ENCODE results near the gene SUSD5. TPM values are rescaled to one million over a fixed set of nuclear protein-coding genes. Genes with fewer than 3 reads are reported as not detected.

The SUSD5 gene
- total and polyA plus RNA-seq, 2 of the 13 experiments (the other 11 are each of a cell fraction or from before 2014, with no cell fraction given): not detected

- TF ChIP-seq SKIL (CRISPR knock-in tag; IDR thresholded peaks at IDR 0.05; ENCODE audit: borderline replicate concordance) (no peak), ATF5 (CRISPR knock-in tag; IDR thresholded peaks at IDR 0.05; ENCODE audit: low read depth) (peak; percentile 75; the same call in 1 of the 2 replicates), SP4 (CRISPR knock-in tag; IDR thresholded peaks at IDR 0.05) (peak; percentile 81), ESRRA (CRISPR knock-in tag; IDR thresholded peaks at IDR 0.05; ENCODE audit: low read depth) (peak; percentile 67; the same call in 1 of the 2 replicates), GLI4 (CRISPR knock-in tag; IDR thresholded peaks at IDR 0.05; ENCODE audit: borderline replicate concordance) (peak; percentile 16; the same call in 1 of the 2 replicates), ZNF205 (CRISPR knock-in tag; IDR thresholded peaks at IDR 0.05) (peak; percentile 58; the same call in 1 of the 2 replicates), ZNF12 (CRISPR knock-in tag; IDR thresholded peaks at IDR 0.05) (no peak; the same call in 1 of the 2 replicates), ZNF329 (CRISPR knock-in tag; IDR thresholded peaks at IDR 0.05; ENCODE audit: low read depth) (no peak), SIN3A (IDR thresholded peaks at IDR 0.05; ENCODE audit: borderline replicate concordance, low read depth, low read length) (peak; percentile 53; the same call in 1 of the 2 replicates), ZNF678 (CRISPR knock-in tag; IDR thresholded peaks at IDR 0.05) (no peak), NR2F2 (IDR thresholded peaks at IDR 0.05; ENCODE audit: borderline replicate concordance, low read depth) (no peak), PRMT3 (CRISPR knock-in tag; IDR thresholded peaks at IDR 0.05; ENCODE audit: borderline replicate concordance, low read depth) (peak; percentile 77; the same call in 1 of the 2 replicates), KAT7 (CRISPR knock-in tag; IDR thresholded peaks at IDR 0.05; ENCODE audit: borderline replicate concordance) (peak; percentile 82; the same call in 1 of the 2 replicates), GTF3A (CRISPR knock-in tag; conservative IDR thresholded peaks at IDR 0.05) (no peak), ZNF614 (CRISPR knock-in tag; IDR thresholded peaks at IDR 0.05; ENCODE audit: borderline replicate concordance) (peak; percentile 37; the same call in 1 of the 2 replicates)
- TF ChIP-seq, protein P1, sequence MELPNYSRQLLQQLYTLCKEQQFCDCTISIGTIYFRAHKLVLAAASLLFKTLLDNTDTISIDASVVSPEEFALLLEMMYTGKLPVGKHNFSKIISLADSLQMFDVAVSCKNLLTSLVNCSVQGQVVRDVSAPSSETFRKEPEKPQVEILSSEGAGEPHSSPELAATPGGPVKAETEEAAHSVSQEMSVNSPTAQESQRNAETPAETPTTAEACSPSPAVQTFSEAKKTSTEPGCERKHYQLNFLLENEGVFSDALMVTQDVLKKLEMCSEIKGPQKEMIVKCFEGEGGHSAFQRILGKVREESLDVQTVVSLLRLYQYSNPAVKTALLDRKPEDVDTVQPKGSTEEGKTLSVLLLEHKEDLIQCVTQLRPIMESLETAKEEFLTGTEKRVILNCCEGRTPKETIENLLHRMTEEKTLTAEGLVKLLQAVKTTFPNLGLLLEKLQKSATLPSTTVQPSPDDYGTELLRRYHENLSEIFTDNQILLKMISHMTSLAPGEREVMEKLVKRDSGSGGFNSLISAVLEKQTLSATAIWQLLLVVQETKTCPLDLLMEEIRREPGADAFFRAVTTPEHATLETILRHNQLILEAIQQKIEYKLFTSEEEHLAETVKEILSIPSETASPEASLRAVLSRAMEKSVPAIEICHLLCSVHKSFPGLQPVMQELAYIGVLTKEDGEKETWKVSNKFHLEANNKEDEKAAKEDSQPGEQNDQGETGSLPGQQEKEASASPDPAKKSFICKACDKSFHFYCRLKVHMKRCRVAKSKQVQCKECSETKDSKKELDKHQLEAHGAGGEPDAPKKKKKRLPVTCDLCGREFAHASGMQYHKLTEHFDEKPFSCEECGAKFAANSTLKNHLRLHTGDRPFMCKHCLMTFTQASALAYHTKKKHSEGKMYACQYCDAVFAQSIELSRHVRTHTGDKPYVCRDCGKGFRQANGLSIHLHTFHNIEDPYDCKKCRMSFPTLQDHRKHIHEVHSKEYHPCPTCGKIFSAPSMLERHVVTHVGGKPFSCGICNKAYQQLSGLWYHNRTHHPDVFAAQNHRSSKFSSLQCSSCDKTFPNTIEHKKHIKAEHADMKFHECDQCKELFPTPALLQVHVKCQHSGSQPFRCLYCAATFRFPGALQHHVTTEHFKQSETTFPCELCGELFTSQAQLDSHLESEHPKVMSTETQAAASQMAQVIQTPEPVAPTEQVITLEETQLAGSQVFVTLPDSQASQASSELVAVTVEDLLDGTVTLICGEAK (IDR thresholded peaks at IDR 0.05): no peak
- TF ChIP-seq, protein P1 (CRISPR knock-in tag; IDR thresholded peaks at IDR 0.05): peak; percentile 79; the same call in 1 of the 2 replicates
Measured at GRCh38 chr3:33113772-33114621, 104.6 kb downstream of the SUSD5 start, which contains the start of gene CRTAP (continued).
